H1 (cell line): ENCODE measurements around the gene SPTBN5. TPM values are rescaled to one million over a fixed set of nuclear protein-coding genes. Genes with fewer than 3 reads are reported as not detected.

Experiments used
- CTCF ChIA-PET: fragments of 300-600 bp; sonication (Branson Sonifier 250); formaldehyde crosslinking; loops from one replicate; lab custom pipeline; 2021; ENCODE audit not compliant: partially characterized antibody; lab: Charles Lee
- POLR2A ChIA-PET: fragments of 300-600 bp; sonication (Branson Sonifier 250); formaldehyde crosslinking; loops from one replicate; lab custom pipeline; 2021; ENCODE audit warnings: inconsistent platforms; ENCODE audit not compliant: partially characterized antibody; lab: Charles Lee
- DNase-seq, 2 experiments: peaks; one replicate each; pipeline versions ENCODE4 v3.0.0 to v3.0.0-alpha.2; 2010 to 2022; ENCODE audit warnings: low spot score in 2 of 2, low read depth in 1 of 2, mixed read lengths in 1 of 2
- FAIRE-seq: peaks from 2 replicates; lab custom pipeline; 2011; peaks lifted over from hg19 to GRCh38; lab: Jason Lieb, UNC
- H2AFZ ChIP-seq: 2 replicates; pipeline ENCODE4 v1.8.1; 2012; ENCODE audit warnings: low read length, inconsistent platforms
- H2AK5ac ChIP-seq: 2 replicates; pipeline ENCODE4 v1.6.1; 2013; ENCODE audit warnings: low read depth, low read length
- H2BK120ac ChIP-seq: replicated peaks from 2 replicates; pipeline ENCODE3; 2013; ENCODE audit warnings: low read depth, low read length, inconsistent platforms
- H2BK12ac ChIP-seq: 2 replicates; pipeline ENCODE4 v1.6.1; 2013; ENCODE audit warnings: low read depth, low read length
- H2BK15ac ChIP-seq: 2 replicates; pipeline ENCODE4 v1.6.1; 2013; ENCODE audit warnings: low read length
- H2BK20ac ChIP-seq: 2 replicates; pipeline ENCODE4 v1.6.1; 2013; ENCODE audit warnings: low read length
- H2BK5ac ChIP-seq: 2 replicates; pipeline ENCODE4 v1.6.1; 2013; ENCODE audit warnings: low read depth, low read length
- H3K14ac ChIP-seq: 2 replicates; pipeline ENCODE4 v1.6.1; 2013; ENCODE audit warnings: inconsistent platforms; ENCODE audit not compliant: insufficient read length
- H3K18ac ChIP-seq: 2 replicates; pipeline ENCODE4 v1.6.1; 2013; ENCODE audit warnings: low read length; ENCODE audit errors: extremely low read depth
- H3K23ac ChIP-seq: 2 replicates; pipeline ENCODE4 v1.6.1; 2013; ENCODE audit warnings: inconsistent platforms; ENCODE audit not compliant: insufficient read length
- H3K23me2 ChIP-seq: 2 replicates; pipeline ENCODE4 v1.6.1; 2013; ENCODE audit warnings: low read depth, low read length
- H3K27ac ChIP-seq: 2 replicates; pipeline ENCODE4 v1.6.1; 2011; ENCODE audit warnings: low read depth, low read length, inconsistent platforms
- H3K27me3 ChIP-seq, 4 experiments: replicated peaks in 1 of 4; 1 replicate in 1 of 4; 2 replicates in 3 of 4; pipeline versions ENCODE4 v1.6.1 to v1.8.1; 2011 to 2013; ENCODE audit warnings: low read length in 3 of 4, mild to moderate bottlenecking in 3 of 4, inconsistent platforms in 2 of 4, mixed read lengths in 2 of 4, moderate library complexity in 1 of 4; ENCODE audit not compliant: control insufficient read depth in 3 of 4, insufficient read depth in 3 of 4; ENCODE audit errors: extremely low read depth in 1 of 4
- H3K36me3 ChIP-seq, 4 experiments: 2 replicates each; pipeline versions ENCODE4 v1.6.1 to v1.8.1; 2011 to 2013; ENCODE audit warnings: mild to moderate bottlenecking in 4 of 4, low read length in 3 of 4, moderate library complexity in 2 of 4, control low read depth in 1 of 4, inconsistent platforms in 1 of 4; ENCODE audit not compliant: insufficient read depth in 4 of 4, control insufficient read depth in 2 of 4
- H3K4ac ChIP-seq: replicated peaks from 2 replicates; pipeline ENCODE3; 2013; ENCODE audit warnings: low read length, low read depth, mixed read lengths, inconsistent platforms; ENCODE audit not compliant: insufficient read length
- H3K4me1 ChIP-seq, 4 experiments: replicated peaks in 1 of 4; 1 replicate in 1 of 4; 2 replicates in 3 of 4; pipeline versions ENCODE4 v1.6.1 to v1.8.1; 2011 to 2013; ENCODE audit warnings: low read length in 3 of 4, inconsistent platforms in 2 of 4, mixed read lengths in 1 of 4; ENCODE audit not compliant: insufficient read depth in 4 of 4, control insufficient read depth in 3 of 4
- H3K4me2 ChIP-seq, 2 experiments: 2 replicates each; pipeline versions ENCODE4 v1.6.1 to v1.8.1; 2011 to 2013; ENCODE audit warnings: low read depth in 2 of 2, low read length in 2 of 2, control low read depth in 1 of 2, inconsistent platforms in 1 of 2, mild to moderate bottlenecking in 1 of 2; ENCODE audit not compliant: insufficient read depth in 1 of 2
- H3K4me3 ChIP-seq, 4 experiments: fragments of 200-600, 300-600 bp in 1 of 4; sonication (generic), shearing (Covaris generic), sonication (Bioruptor Twin) in 1 of 4; 2 replicates each; pipeline versions ENCODE4 v1.5.1 to v1.8.1; 2011 to 2016; ENCODE audit warnings: low read length in 4 of 4, low read depth in 3 of 4, control low read depth in 2 of 4, inconsistent platforms in 2 of 4, mild to moderate bottlenecking in 2 of 4, mixed read lengths in 1 of 4, moderate library complexity in 1 of 4; ENCODE audit not compliant: insufficient read depth in 2 of 4; ENCODE audit errors: extremely low read depth in 1 of 4
- H3K56ac ChIP-seq: replicated peaks from 2 replicates; pipeline ENCODE3; 2013; ENCODE audit warnings: low read depth, mild to moderate bottlenecking, mixed read lengths, low read length, inconsistent platforms; ENCODE audit not compliant: insufficient read length
- H3K79me1 ChIP-seq: 2 replicates; pipeline ENCODE4 v1.6.1; 2013; ENCODE audit warnings: low read depth, low read length, control low read depth
- H3K79me2 ChIP-seq, 2 experiments: 2 replicates each; pipeline versions ENCODE4 v1.6.1 to v1.8.1; 2012 to 2013; ENCODE audit warnings: low read length in 2 of 2, mild to moderate bottlenecking in 2 of 2, inconsistent platforms in 1 of 2; ENCODE audit not compliant: insufficient read depth in 2 of 2, control insufficient read depth in 1 of 2
- H3K9ac ChIP-seq, 4 experiments: replicated peaks in 1 of 4; 1 replicate in 1 of 4; 2 replicates in 3 of 4; pipeline versions ENCODE4 v1.6.1 to v1.8.1; 2011 to 2013; ENCODE audit warnings: low read depth in 3 of 4, low read length in 3 of 4, control low read depth in 2 of 4, mild to moderate bottlenecking in 2 of 4, moderate library complexity in 2 of 4, inconsistent platforms in 1 of 4; ENCODE audit errors: extremely low read depth in 1 of 4
- H3K9me3 ChIP-seq, 2 experiments: 2 replicates each; pipeline versions ENCODE4 v1.6.1 to v1.8.1; 2012 to 2013; ENCODE audit warnings: mild to moderate bottlenecking in 2 of 2, moderate library complexity in 2 of 2, control low read depth in 1 of 2, inconsistent platforms in 1 of 2, low read depth in 1 of 2, low read length in 1 of 2, mixed read lengths in 1 of 2; ENCODE audit not compliant: insufficient read depth in 2 of 2
- H4K20me1 ChIP-seq, 2 experiments: replicated peaks in 1 of 2; 2 replicates each; pipeline versions ENCODE3 to v1.8.1; 2011 to 2013; ENCODE audit warnings: inconsistent platforms in 2 of 2, low read length in 2 of 2, mild to moderate bottlenecking in 1 of 2; ENCODE audit not compliant: insufficient read depth in 2 of 2, control insufficient read depth in 1 of 2
- H4K5ac ChIP-seq: 2 replicates; pipeline ENCODE4 v1.6.1; 2013; ENCODE audit warnings: low read length, low read depth, mixed read lengths, inconsistent platforms; ENCODE audit not compliant: insufficient read length
- H4K8ac ChIP-seq: 2 replicates; pipeline ENCODE4 v1.8.0; 2013; ENCODE audit warnings: mild to moderate bottlenecking, moderate library complexity, low read length, inconsistent platforms; ENCODE audit not compliant: insufficient read depth; ENCODE audit errors: extremely low read depth
- H4K91ac ChIP-seq: replicated peaks from 2 replicates; pipeline ENCODE3; 2013; ENCODE audit warnings: low read length, mixed read lengths, inconsistent platforms; ENCODE audit not compliant: insufficient read length
- CTBP2 ChIP-seq: IDR thresholded peaks from 2 replicates; pipeline ENCODE4 v1.7.0; 2011; ENCODE audit warnings: borderline replicate concordance, mild to moderate bottlenecking, moderate library complexity, mixed read lengths, low read length; ENCODE audit not compliant: insufficient read depth, insufficient read length
- HDAC2 ChIP-seq, 2 experiments: fragments of 300-600 bp in 1 of 2; sonication (generic) in 1 of 2; IDR thresholded peaks; 2 replicates each; pipeline ENCODE4 v1.6.1; 2011 to 2012; ENCODE audit warnings: low read depth in 2 of 2, low read length in 2 of 2, mild to moderate bottlenecking in 2 of 2, moderate library complexity in 2 of 2, borderline replicate concordance in 1 of 2, inconsistent platforms in 1 of 2
- JUN ChIP-seq: IDR thresholded peaks from 2 replicates; pipeline ENCODE4 v1.6.1; 2011; ENCODE audit warnings: low read depth, mild to moderate bottlenecking, improper control_type of control experiment, low read length
- TEAD4 ChIP-seq: IDR thresholded peaks from 2 replicates; pipeline ENCODE4 v1.6.1; 2012; ENCODE audit warnings: low read depth, low read length, inconsistent platforms, mixed read lengths
- WGBS, 2 experiments: shearing (Covaris generic) in 1 of 2; methylation state at CpG; one replicate each; pipeline versions ENCODE4 v1.1.6 to v1.1.7; 2013 to 2015; ENCODE audit warnings: low lambda C conversion rate in 2 of 2, mixed read lengths in 2 of 2, inconsistent platforms in 1 of 2, low coverage in 1 of 2, missing lambda C conversion rate in 1 of 2; ENCODE audit not compliant: insufficient replicate concordance in 2 of 2, insufficient coverage in 1 of 2, insufficient read length in 1 of 2; ENCODE audit errors: extremely low coverage in 1 of 2, missing lambda C conversion rate in 1 of 2; 5-methylcytosine and 5-hydroxymethylcytosine counted together
- polyA plus RNA-seq, 7 experiments: library from polyadenylated mRNA; depleted of rRNA in 3 of 7; stranded (reverse) in 5 of 7; unstranded in 2 of 7; fragments of >200 nt in 5 of 7; fragments of 200-250 nt in 2 of 7; gene quantifications; 1 replicate in 5 of 7; 2 replicates in 1 of 7; 4 replicates in 1 of 7; pipeline versions ENCODE4 v1.2.1 to v1.2.3, GENCODE V29; 2011 to 2013; ENCODE audit warnings: missing spikeins in 2 of 7, mixed read lengths in 2 of 7
- total RNA-seq: library from RNA; stranded (reverse); fragmentation: NEBNext Ultra II Directional; extraction: Animal tissue kit (Norgen Biotek cat#: 25700); gene quantifications from 2 replicates; pipeline ENCODE4 v1.2.1, GENCODE V29; 2021
- TF ChIP-seq, protein P1 (sequence below): IDR thresholded peaks from 2 replicates; pipeline ENCODE4 v1.6.1; 2012; ENCODE audit warnings: inconsistent platforms

The SPTBN5 gene
- total and polyA plus RNA-seq, 2 of the 8 experiments (the other 6 are each of a cell fraction or from before 2014, with no cell fraction given), result 0.32 to 0.84 TPM

GRCh38 chr15:41921167-41921566 lies 27.3 kb upstream of the SPTBN5 start:
- H2AK5ac ChIP-seq, result no peak overlapping the region

More at GRCh38 chr15:41921167-41921566, 27.3 kb upstream of the SPTBN5 start:
- ChIA-PET CTCF (interaction anchor here (1.0 to 1.3 kb wide), 3 partner anchors 13 to 49 kb away, joined by 4 read pairs; no protein-coding TSS in a partner anchor), POLR2A (no interaction called here)
- no peak overlapping the region for H3K4me3 ChIP-seq
- no peak overlapping the region for H3K9ac ChIP-seq
- peaks cover 3 to 10% of the 10 kb centered on the region in 2 experiments for H4K20me1 ChIP-seq
- H3K9me3 ChIP-seq, result no peaks in the 10 kb centered on the region
- no peak overlapping the region for H2AFZ ChIP-seq
- H2BK5ac ChIP-seq, result no peak overlapping the region
- H3K14ac ChIP-seq, result no peak overlapping the region
- H3K23ac ChIP-seq, result no peak overlapping the region
- H4K5ac ChIP-seq, result no peak overlapping the region
- no peak overlapping the region for H2BK120ac ChIP-seq
- no peak overlapping the region for H4K91ac ChIP-seq
- FAIRE-seq (no peak), DNase-seq (no peak)
- peaks cover 7% of the 10 kb centered on the region; the same call in 1 of the 2 replicates for H3K79me1 ChIP-seq
- H3K36me3 ChIP-seq, result peaks cover 6 to 17% (median 12%) of the 10 kb centered on the region in 4 experiments; a peak in 7 of 8 replicates
- no peak overlapping the region for H2BK20ac ChIP-seq
- H3K56ac ChIP-seq, result no peak overlapping the region
- no peak overlapping the region for H2BK15ac ChIP-seq
- no peak overlapping the region for H3K4ac ChIP-seq
- 94% methylated on average over 9 of the region's 9 CpGs; no CpG with 5 or more reads in 1 of the 2 experiments for WGBS, 2 experiments
- H2BK12ac ChIP-seq, result no peak overlapping the region
- H3K18ac ChIP-seq, result no peak overlapping the region
- TF ChIP-seq CTBP2 (no peak), TEAD4 (no peak), JUN (no peak), HDAC2 (IDR thresholded peaks at IDR 0.05; ENCODE audit: borderline replicate concordance in 1 of 2, low read depth in 2 of 2, low read length in 2 of 2) (no peak)
- TF ChIP-seq, protein P1, sequence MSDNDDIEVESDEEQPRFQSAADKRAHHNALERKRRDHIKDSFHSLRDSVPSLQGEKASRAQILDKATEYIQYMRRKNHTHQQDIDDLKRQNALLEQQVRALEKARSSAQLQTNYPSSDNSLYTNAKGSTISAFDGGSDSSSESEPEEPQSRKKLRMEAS, result no peak
- no peaks in the 10 kb centered on the region for H3K79me2 ChIP-seq
- H3K27ac ChIP-seq, result no peak overlapping the region
- H3K4me2 ChIP-seq, result no peak overlapping the region
- H3K27me3 ChIP-seq, result no peaks in the 10 kb centered on the region
- H3K23me2 ChIP-seq, result no peaks in the 10 kb centered on the region
- H3K4me1 ChIP-seq, result peaks cover 0 to 1% (median 0%) of the 10 kb centered on the region in 4 experiments; a peak in 1 of 7 replicates
- H4K8ac ChIP-seq, result no peak overlapping the region
